Panc1 (cell line): ENCODE data around the gene AKR1B15.

Experiments used
- POLR2AphosphoS5 ChIP-seq: IDR thresholded peaks from 2 replicates; pipeline ENCODE4 v1.6.1; 2012; ENCODE audit warnings: mild to moderate bottlenecking, low read depth, low read length, moderate library complexity
- SIN3A ChIP-seq: IDR thresholded peaks from 2 replicates; pipeline ENCODE4 v1.6.1; 2012; ENCODE audit warnings: low read depth, mild to moderate bottlenecking, low read length, moderate library complexity, borderline replicate concordance; ENCODE audit not compliant: insufficient read depth
- TCF7L2 ChIP-seq: IDR thresholded peaks from 2 replicates; pipeline ENCODE4 v1.6.1; 2011; ENCODE audit warnings: mild to moderate bottlenecking, low read depth, low read length, inconsistent platforms
- TF ChIP-seq, protein P1 (sequence below): fragments of 450-650 bp; IDR thresholded peaks from 2 replicates; pipeline ENCODE4 v1.5.1; 2017; ENCODE audit warnings: mild to moderate bottlenecking
- TF ChIP-seq, protein P2 (sequence below), 2 experiments: IDR thresholded peaks; 2 replicates each; pipeline ENCODE4 v1.6.1; 2011 to 2012; ENCODE audit warnings: low read depth in 2 of 2, control low read depth in 1 of 2, low read length in 1 of 2, mild to moderate bottlenecking in 1 of 2, moderate library complexity in 1 of 2; ENCODE audit not compliant: insufficient read depth in 1 of 2

GRCh38 chr7:134535272-134535918 lies 13.5 kb upstream of the AKR1B15 start:
- TF ChIP-seq, protein P1, sequence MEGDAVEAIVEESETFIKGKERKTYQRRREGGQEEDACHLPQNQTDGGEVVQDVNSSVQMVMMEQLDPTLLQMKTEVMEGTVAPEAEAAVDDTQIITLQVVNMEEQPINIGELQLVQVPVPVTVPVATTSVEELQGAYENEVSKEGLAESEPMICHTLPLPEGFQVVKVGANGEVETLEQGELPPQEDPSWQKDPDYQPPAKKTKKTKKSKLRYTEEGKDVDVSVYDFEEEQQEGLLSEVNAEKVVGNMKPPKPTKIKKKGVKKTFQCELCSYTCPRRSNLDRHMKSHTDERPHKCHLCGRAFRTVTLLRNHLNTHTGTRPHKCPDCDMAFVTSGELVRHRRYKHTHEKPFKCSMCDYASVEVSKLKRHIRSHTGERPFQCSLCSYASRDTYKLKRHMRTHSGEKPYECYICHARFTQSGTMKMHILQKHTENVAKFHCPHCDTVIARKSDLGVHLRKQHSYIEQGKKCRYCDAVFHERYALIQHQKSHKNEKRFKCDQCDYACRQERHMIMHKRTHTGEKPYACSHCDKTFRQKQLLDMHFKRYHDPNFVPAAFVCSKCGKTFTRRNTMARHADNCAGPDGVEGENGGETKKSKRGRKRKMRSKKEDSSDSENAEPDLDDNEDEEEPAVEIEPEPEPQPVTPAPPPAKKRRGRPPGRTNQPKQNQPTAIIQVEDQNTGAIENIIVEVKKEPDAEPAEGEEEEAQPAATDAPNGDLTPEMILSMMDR = no peak
- TF ChIP-seq, protein P2, sequence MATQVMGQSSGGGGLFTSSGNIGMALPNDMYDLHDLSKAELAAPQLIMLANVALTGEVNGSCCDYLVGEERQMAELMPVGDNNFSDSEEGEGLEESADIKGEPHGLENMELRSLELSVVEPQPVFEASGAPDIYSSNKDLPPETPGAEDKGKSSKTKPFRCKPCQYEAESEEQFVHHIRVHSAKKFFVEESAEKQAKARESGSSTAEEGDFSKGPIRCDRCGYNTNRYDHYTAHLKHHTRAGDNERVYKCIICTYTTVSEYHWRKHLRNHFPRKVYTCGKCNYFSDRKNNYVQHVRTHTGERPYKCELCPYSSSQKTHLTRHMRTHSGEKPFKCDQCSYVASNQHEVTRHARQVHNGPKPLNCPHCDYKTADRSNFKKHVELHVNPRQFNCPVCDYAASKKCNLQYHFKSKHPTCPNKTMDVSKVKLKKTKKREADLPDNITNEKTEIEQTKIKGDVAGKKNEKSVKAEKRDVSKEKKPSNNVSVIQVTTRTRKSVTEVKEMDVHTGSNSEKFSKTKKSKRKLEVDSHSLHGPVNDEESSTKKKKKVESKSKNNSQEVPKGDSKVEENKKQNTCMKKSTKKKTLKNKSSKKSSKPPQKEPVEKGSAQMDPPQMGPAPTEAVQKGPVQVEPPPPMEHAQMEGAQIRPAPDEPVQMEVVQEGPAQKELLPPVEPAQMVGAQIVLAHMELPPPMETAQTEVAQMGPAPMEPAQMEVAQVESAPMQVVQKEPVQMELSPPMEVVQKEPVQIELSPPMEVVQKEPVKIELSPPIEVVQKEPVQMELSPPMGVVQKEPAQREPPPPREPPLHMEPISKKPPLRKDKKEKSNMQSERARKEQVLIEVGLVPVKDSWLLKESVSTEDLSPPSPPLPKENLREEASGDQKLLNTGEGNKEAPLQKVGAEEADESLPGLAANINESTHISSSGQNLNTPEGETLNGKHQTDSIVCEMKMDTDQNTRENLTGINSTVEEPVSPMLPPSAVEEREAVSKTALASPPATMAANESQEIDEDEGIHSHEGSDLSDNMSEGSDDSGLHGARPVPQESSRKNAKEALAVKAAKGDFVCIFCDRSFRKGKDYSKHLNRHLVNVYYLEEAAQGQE (IDR thresholded peaks at IDR 0.05; ENCODE audit: insufficient read depth in 1 of 2, low read depth in 2 of 2, low read length in 1 of 2) = no peak
- TF ChIP-seq TCF7L2 (no peak), POLR2AphosphoS5 (no peak), SIN3A (no peak)
